HG02885 (cell line): ENCODE data around the gene FANCE.

ENCODE experiments used
- ATAC-seq: cut with Tn5 transposase; IDR thresholded peaks from one replicate; pipeline ENCODE4 v1.9.1; 2021; ENCODE audit warnings: mild to moderate bottlenecking; ENCODE audit not compliant: unreplicated experiment, poor library complexity

Gene FANCE

GRCh38 chr6:35463292-35463691, 11.2 kb downstream of the FANCE start:
- ATAC-seq: no peak

GRCh38 chr6:35465646-35466045, 13.5 kb downstream of the FANCE start:
- ATAC-seq: no peak

- ATAC-seq: peak; percentile 90
Measured at GRCh38 chr6:35468181-35468979, 16.2 kb downstream of the FANCE start, which contains the start of gene RPL10A. Gene RPL10A, plus strand, starts transcription at chr6:35468401. Its CDS starts 34 bp downstream, at chr6:35468435.

GRCh38 chr6:35468980-35469750, 17.0 kb downstream of the FANCE start:
- no peak for ATAC-seq

GRCh38 chr6:35469751-35470662, 17.9 kb downstream of the FANCE start:
- no peak for ATAC-seq

GRCh38 chr6:35470663-35471120, 18.6 kb downstream of the FANCE start:
- ATAC-seq: no peak

- no peak for ATAC-seq
Measured at GRCh38 chr6:35471836-35472345, 19.8 kb downstream of the FANCE start.

GRCh38 chr6:35473075-35473849, 21.1 kb downstream of the FANCE start:
- no peak for ATAC-seq

GRCh38 chr6:35473850-35474130, 21.7 kb downstream of the FANCE start:
- no peak for ATAC-seq

- ATAC-seq: no peak
Measured at GRCh38 chr6:35474131-35474941, 22.2 kb downstream of the FANCE start.

GRCh38 chr6:35474942-35475570, 22.9 kb downstream of the FANCE start:
- ATAC-seq: no peak

GRCh38 chr6:35475573-35475972, 23.4 kb downstream of the FANCE start:
- no peak for ATAC-seq

GRCh38 chr6:35476004-35476403, 23.9 kb downstream of the FANCE start:
- no peak for ATAC-seq

- ATAC-seq: no peak
Measured at GRCh38 chr6:35477028-35477427, 24.9 kb downstream of the FANCE start.

GRCh38 chr6:35477551-35478179, 25.5 kb downstream of the FANCE start:
- ATAC-seq: no peak

GRCh38 chr6:35478259-35478658, 26.1 kb downstream of the FANCE start:
- no peak for ATAC-seq

GRCh38 chr6:35480176-35480575, 28.0 kb downstream of the FANCE start:
- ATAC-seq: no peak

- no peak for ATAC-seq
Measured at GRCh38 chr6:35481226-35481625, 29.1 kb downstream of the FANCE start.
